ENCODE measurements around the gene SDC4.
"Not testable (repeated sequence)": the region's sequence is repeated elsewhere in the genome, so short reads cannot be mapped to it uniquely, and the experiment has no call there.

Gene SDC4

DNA sequence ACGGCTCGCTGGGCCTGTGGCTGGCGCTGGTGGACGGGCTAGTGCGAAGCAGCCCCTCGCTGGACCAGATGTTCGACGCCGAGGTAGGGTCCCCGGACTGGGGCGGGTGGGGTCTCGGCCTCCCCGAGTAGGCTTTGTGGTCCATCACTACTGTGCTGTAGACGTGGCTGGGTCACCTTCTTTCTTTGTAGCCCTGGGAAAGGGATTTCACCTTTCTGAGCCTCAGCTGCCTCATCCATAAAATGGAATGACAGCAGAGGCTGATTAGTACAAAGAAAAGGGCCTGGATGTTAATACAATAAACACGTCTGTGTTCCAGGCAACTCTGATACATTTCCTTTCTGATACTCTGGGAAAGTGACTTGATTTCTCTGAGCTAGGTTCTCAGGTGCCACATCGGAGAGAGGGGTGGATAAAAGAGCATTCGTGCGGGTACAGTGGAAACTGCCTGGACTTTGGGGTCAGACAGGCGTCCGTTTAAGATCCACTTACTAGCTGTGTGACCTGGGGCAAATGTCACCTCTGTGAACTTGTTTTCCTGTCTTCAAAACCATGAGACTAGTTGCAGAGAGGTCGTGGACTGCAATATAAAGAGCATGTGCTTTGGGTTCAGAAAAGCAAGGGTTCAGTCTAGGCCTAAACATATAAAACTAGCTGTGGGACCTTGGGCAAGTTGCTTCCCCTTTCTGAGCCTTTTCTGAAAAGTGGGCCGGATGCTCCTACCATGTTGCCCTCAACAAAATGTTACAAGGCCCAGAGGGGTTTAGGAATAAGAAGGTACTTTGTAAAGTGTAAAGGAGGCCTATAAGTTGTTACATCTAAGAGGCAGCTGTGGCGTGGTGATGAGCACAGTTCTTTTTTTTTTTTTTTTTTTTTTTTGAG, 15.6 kb upstream of the SDC4 start:
- DNase-seq (ENCODE audit: low read depth) = no peak

DNA sequence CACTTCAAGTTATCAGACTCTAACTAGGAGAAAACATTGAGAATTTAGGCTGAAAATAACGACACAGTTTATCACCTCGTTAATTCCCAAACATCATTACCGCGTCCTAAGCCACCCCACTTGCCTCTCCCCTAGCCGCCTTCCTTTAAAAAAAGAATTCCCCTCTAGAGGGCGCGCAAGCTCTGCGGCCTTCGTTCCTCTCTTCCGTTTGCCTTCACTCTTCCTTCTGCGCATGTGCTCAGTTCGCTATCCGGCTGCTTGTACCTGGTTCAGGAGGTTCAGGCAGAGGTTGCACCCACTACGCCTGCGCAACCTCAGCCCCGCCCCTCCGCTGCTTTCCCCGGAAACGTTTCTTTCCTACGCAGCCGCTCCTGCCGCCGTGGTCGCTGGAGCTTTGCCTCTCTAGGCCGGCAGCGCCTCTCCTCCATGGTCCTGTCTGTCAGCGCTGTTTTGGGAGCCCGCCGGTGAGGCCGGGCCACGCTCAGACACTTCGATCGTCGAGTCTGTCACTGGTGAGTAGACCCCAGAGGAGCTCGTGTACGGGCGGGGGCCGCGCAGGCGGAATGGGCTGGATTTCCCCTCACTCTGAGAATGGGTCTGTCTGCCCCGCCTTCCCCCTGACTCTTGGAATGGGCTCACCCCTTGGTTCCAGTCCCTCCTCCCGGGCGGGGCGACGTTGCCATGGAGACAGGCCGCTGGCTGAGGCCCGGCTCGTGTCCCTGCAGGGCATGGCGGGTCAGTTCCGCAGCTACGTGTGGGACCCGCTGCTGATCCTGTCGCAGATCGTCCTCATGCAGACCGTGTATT, 14.8 kb upstream of the SDC4 start, which contains the start of gene SYS1:
TSS of gene SYS1 (plus strand) at position 353 of the 807 bp plus-strand sequence. CDS start at position 729, 376 bp downstream.
- DNase-seq (ENCODE audit: low read depth) = peak; percentile 97

DNA sequence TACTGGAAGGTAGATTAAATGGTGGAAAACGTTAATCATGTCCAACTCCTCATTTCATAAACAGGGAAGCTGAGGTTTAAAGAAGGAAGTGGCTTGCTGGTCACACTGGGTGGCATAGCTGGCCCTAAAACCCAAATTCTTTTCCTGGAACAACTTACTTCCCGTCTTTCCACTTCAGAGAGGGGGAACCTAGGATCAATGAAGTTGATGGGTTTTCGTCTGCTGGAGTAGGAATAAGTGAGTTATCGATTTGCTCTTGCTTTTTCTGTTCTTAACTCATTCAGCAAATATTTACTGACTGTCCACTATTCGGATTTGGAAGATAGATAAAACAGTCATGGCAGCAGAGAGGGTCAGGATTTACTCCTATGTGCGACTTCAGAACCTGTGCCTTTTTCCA, 13.6 kb upstream of the SDC4 start:
- DNase-seq (ENCODE audit: low read depth) = no peak

DNA sequence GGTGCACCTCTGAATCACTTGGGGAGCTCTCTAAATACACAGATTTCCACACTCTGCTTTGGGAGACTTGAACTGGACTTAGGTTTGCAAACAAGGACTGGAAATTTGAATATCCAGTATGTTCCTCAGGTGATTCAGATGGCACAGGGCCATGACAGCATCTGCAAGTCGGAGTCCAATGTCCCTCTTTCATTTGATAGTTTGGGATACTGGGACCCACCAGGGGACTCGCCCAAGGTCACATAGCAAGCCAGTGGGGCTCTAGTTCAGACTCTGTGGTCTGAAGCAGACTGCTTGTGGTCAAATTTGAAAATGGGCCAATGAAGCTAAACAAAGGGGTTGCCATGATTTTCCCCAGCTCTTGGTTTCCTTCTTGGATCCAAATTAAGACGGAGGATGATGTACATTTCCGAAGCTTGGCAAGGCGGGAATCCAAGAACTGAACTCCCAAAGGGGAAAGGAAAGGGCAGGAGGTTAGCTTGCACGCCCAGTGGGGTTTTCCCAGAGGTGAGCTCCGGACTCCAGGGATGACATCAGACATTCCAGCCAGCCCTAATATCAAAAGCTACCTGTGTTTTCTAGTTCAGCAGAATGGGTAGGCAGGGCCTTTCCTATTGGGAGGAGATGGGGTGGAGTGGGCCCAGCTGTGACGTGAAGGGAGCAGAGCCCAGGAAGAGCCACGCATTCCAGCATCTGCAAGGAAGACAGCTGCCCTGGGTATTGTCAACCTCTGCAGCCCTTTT, 11.4 kb upstream of the SDC4 start:
- no peak for DNase-seq (ENCODE audit: low read depth)

DNA sequence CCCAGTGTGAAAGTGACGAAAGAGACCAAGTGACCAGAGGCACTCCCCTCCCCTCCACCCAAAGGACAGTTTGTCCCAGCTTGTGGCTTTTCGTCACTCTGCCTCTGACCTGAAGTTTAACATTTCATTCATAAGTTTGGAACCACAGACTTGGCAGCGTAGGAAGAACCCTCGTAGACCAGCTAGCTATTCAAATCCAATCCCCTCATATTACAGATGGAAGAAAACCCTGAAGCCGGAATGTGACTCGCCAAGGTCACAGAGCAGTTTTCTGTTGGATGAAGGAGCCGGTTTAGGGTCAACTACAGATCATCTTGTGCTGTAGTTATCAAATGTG, 10.8 kb upstream of the SDC4 start:
- no peak for DNase-seq (ENCODE audit: low read depth)

DNA sequence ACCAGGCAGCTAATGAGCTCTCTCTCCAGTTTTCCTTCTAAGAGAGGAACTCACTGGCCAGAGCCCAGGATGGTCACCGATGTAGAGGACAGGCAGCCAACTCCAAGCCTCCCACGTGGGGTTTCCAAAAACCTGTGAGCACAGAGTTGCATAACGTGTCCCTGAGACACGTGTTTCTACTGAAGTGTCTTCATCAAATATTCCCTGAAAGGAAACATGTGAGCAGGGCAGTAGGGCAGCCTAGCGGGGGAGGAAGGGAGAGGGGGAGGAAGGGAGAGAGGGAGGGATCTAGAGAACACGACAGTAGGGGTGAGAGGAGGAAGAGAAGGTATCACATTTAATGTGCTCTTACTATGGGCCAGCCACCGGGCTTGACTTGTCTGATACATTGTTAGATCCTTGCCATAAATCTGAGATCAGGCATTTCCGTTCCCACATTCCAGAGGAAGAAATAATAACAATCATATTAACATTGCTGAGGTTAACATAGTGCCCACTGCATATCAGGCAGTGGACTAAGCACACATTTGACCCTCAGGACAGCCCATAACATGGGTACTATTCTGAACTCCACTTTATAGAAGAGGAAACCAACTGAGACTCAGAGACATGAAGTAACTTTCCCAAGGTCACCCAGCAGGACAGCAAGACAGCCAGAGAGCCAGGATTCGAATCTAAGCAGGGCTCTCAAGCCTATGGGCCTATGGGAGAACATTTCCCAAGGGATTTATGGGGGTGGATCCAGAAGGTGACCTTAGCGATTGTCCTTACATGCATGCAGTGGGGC, 10.3 kb upstream of the SDC4 start:
- DNase-seq (ENCODE audit: low read depth) = no peak

DNA sequence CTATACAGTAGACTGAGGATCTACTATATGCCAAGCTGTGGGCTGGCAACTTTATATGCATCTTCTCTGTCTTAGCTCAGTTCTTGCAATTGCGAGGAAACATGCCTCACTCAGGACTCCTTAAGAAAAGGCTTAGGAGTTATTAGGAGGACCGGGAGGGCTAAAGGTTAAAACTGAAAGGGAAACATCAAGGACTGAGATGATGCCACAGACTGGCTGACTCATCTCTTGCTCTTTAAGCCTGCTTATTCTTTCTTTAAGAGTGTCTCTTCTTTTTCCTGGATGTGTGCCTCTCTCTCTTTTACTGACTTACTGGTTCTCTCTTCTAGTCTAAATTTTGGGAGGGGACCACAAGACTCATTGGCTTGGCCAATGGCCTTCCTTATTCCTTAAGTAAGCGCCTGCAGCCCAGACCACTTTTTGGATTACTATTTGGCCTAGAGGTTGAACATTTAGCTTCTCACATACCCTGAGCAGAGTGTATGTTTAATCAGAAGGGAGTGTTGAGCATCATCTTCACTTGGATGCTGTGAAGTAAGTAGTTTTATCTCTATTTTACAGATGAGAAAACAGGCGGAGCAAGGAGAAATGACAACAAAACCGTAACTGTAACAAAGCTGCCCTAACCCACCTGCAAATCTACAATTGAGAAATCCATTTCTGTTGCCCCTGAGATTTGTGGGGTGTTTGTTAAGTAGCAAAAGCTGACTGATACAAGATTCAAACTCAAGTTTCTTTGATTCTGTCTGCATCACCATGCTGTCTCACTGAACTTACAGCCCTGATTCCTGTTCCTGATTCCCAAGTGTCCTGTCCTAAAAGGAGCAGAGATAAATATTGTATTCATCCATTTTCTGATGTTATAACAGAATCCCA, 7.2 kb upstream of the SDC4 start:
- no peak for DNase-seq (ENCODE audit: low read depth)

DNA sequence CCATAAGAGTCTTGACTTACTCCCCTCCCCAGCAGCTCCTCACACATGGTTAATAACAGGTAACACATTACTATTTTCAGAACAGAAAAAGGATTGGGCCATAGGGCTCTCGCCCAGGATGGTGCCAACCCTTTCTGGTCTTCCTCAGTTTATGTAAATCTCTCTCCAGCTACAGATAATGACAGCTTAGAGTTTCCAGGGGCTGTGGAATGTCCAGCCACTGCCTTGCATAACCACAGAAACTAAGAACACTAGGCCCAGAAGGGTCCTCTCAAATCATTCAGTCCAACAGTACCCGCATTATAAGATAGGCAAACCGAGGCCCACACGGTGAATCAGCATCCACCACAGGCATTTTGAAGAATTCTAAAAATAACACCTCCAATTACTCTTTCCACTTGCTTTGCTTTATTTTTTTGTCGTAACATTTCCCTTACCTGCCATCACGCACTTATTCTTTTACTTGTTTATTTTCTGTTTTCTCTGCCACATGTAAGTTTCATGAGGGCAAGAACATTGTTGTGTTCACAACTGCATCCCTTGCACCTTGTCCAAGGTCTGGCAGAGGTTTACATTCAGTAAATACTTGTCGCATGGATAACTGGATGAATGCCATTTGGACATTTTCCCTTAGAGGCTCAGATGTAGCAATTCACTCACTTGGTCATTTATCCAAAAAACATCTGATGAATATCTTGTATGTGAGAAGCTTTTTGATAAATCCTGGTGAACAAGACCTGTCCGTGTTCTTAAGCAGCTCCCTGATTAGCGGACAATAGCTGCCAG, 6.4 kb upstream of the SDC4 start:
- DNase-seq (ENCODE audit: low read depth) = no peak

DNA sequence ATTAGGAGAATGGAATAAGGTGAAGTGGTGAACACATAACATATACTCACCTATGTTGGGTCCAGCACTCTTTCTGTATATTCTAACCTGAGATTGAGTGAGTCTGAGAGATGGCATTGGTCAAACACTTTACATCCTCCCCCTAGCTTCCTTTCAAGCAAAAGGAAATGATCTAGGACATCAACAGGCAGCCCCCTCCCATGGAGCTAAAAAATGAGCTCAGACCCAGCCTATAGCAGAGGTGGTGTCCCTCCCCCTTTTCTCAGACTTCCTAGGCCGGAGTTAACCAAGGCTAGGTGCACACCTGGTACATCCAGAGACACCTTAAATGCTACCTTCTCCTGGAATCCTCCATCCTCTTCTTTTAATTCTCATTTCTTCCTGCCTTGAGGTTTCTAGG, 5.5 kb upstream of the SDC4 start:
- no peak for DNase-seq (ENCODE audit: low read depth)

DNA sequence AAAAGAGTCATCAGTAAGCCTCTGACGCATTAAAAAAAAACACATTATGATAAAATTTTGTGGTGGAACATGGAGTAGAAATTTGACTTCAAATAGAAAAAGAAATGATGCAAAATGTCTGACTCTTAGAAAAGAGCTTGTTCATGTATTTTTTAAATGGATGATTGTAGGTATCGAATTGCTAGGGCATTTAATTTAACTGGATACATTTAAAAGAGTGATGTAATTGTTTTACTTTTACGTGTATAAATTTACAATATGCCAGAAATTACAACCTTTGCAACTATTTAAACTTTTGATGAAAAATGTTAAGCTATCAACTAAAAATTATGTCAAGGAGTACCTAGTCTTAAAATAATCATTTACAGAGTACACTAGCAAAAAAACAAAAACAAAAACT, 4.5 kb upstream of the SDC4 start:
- no peak for DNase-seq (ENCODE audit: low read depth)

DNA sequence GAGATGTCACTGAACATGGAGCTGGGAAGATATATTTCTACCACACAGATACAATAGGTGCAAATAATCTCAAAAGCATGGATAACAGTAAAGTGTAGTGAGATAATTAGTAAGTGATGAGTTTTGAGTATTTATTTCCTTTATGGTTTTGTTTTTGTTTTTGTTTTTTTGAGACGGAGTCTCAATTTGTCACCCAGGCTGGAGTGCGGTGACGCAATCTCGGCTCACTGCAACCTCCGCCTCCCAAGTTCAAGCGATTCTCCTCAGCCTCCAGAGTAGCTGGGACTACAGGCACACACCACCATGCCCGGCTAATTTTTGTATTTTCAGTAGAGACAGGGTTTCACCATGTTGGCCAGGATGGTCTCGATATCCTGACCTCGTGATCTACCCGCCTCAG, 2.6 kb upstream of the SDC4 start:
- DNase-seq (ENCODE audit: low read depth) = not testable (repeated sequence)

DNA sequence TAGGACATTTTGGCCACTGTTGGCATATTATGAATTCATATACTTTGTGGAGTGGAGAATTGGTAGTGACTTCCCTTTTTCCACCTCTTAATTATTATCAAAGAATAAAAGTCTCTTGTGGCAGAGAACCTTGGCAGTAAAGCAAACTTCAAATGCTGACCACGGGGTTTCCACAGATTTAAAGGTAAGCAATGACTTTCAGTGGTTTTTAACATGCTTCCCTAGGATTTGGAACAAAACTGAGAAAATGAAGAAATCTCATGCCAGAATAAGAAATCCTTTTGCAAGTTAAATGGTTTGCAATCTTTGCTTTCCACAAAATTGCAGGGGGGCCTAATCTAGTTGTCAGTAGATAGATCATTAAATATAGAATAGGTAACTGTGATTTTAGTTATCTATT, 2.0 kb upstream of the SDC4 start:
- DNase-seq (ENCODE audit: low read depth) = no peak

DNA sequence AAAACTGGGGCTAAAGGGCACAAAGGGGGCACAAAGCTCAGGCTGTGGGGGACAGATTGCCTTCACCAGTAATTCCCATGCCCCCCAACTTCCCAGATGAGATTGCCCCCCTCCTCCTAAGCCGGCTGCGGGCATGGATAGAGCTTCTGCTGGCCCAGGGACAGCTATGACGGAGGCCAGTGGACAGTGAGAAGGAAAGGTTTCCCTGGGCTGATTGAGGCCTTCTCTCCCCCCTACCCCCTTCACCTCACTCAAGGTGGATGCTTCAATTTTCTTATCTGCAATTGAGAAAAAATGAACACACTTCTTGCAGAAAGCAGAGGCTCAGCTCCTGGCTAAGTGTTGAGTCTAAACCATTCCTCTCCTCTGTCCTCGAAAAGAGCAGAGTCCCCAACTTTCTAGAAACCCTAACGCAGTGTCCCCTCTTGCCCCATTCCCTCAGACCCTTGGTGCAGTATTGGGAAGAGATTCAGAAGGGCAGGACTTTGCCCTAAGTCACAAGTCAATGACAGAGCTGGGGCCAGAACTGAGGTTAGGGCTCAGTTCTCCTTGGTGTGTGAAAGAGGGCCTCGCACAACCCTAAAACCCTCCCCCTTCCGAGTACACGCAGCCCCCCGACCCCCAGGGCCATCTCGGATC, 808 bp downstream of the SDC4 start:
- DNase-seq (ENCODE audit: low read depth) = no peak

DNA sequence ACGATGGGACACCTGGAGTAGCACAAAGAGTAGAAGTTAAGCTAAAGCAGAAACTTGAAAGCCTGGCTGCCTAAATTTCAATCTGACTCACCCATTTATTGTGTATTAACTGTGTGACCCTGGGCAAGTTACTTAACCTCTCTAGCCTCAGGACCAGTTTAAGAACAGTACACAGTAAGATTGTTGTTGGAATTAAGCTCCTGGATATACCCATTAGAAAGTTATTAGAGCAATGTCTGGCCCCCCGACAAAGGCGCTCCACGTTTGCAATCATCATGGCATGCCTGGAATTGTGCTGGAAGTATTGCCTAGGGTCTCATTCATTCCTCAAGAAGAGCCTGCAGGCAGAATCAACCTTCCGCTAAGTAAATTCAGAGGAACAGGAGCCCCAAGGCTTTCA, 1.4 kb downstream of the SDC4 start:
- no peak for DNase-seq (ENCODE audit: low read depth)

DNA sequence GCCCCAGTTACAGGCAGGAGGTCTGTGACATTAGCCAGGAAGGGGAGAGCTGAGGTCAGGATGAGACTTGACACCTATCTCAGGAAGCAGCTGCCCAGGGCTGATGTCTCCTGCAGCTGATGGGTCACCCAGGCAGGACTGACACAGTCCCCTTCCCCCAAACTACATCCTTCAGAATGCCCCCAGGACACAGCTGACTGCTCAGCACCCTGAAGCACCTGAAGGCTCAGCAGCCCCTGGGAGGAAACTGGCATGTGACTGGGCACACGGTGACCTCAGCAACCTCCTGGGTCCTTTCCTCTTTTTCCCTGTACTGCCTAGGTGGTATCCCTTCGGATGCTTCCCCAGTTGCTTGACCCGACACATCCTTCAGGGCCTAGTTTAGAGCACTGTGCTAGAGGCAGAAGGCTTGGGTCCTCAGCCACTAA, 1.9 kb downstream of the SDC4 start:
- no peak for DNase-seq (ENCODE audit: low read depth)

DNA sequence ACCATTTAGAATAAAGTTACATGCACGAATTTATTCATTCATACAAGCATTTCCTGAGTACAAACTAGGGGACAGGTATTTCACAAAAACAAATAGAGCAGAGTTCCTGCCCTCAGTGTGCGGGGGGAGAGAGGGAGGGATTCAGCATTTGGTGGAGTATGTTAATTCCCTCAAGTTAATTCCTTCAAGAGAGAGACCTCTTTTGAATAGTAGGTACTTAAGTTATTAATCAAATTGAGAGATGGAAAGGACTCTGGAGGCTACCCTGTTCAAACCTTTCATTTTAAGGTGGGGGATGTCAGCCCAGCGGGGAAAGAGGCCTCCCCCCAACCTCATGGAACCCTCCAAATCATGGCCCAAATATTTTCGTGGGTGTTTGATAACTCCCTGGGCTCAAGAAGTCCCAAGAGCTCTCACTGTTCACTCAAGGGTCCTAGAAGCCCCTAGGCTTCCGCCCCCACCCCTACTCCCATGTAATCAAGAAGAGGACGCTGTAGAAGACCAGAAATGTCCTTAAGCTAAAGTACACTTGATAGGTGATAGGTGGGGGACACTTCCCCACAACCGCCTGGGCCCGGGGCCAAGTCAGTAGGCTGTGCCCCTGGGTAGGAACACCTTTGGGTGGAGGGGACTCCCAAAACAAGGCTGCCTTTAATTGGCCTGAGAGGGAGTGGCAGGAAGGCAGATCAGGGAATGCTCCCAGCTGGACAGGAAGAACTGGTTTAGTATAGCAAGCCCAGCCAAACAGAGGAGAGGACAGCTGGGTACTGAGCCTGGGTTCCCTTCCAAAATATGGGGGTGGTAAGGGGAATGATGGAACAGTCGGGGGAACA, 2.9 kb downstream of the SDC4 start:
- DNase-seq (ENCODE audit: low read depth) = no peak

DNA sequence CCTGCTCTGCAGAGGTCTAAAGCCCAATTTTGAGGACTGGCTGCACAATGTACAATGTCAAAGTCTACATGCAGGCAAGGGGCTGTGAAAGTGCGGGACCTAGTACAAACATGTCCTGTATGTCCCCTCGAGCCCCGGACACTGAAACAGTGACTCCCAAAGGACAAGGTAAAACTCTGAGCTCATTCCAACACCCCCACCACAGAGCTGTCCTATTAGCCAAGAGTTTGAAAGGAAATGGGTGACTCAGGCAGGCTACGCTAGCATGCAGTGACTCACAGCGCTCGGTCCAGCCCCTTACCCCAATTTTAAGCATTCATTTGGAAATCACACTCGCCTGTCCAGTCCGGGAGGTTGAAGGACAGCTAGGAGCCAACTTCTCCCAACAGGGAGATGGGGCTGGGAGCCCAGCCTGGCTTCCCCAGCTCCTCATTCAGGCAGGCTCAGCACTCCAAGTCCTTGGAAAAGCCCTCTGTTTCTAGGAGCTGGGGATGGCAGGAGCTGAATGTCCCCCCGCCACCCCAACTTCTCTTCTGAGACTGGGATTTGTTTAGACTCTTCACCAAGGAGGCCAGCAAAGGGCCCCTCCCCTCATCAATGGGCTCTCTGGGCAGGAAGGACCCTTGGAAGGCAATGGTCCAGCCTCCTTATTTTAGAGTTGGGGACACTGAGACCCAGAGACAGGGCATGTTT, 3.9 kb downstream of the SDC4 start:
- no peak for DNase-seq (ENCODE audit: low read depth)
